ENCODE data around the gene SF3B3.
A peak's percentile ranks its signal among the peaks of the same experiment; 100 is the strongest.
"Not testable (repeated sequence)": the region's sequence is repeated elsewhere in the genome, so short reads cannot be mapped to it uniquely, and the experiment has no call there.

Gene SF3B3

DNA sequence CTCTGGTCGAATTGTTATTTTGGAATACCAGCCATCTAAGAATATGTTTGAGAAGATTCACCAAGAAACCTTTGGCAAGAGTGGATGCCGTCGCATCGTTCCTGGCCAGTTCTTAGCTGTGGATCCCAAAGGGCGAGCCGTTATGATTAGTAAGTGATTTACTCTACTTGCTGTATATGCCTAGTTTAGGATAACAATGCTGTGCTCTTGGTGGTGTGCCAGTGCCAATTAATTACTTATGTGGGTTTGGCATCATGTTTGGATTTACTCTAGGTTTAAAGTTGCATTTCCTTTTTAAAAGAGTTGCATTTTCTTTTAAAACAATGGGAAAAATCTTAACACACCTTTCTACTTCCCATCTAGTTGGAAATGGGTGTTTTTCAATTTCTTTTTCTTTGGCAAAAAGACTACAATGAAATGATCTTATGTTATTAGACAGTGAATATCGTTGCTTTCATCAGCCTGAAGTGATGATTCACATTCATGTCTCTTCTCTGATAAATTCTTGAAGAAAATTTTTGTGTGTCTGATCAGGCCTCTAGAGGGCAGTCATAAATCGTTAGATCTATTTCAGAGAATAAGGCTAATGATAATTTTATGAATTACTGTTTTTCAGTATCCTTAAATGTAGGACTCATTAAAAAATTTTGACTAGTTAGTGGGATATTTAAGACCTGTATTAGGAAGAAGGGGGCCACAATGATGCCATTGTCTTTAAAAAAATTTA is 5.6 kb downstream of the SF3B3 start:
- CTCF ChIA-PET, result interaction anchor here (0.8 to 10.5 kb wide), 7 partner anchors 10 to 242 kb away, joined by 3 to 126 read pairs (median 4); no protein-coding TSS in a partner anchor
- no peak for DNase-seq (ENCODE audit: low read depth, low spot score)
- TF ChIP-seq CTCF (IDR thresholded peaks at IDR 0.05; ENCODE audit: insufficient read depth, low read length, missing control alignments), result peak; percentile 35
- no peak overlapping the region for H3K4me3 ChIP-seq (ENCODE audit: low read depth, low read length)
- POLR2A ChIA-PET, result interaction anchor here (0.7 kb wide), 1 partner anchor 151 kb away, joined by 3 read pairs; no protein-coding TSS in a partner anchor

GRCh38 chr16:70529954-70530353 is 6.3 kb downstream of the SF3B3 start:
- CTCF ChIA-PET, result interaction anchor here (0.6 to 10.5 kb wide), 9 partner anchors 11 to 241 kb away, joined by 3 to 126 read pairs (median 4); no protein-coding TSS in a partner anchor
- DNase-seq (ENCODE audit: low read depth, low spot score); H3K4me3 ChIP-seq (ENCODE audit: low read depth, low read length): not testable (repeated sequence)
- POLR2A ChIA-PET, result interaction anchor here (0.7 kb wide), 1 partner anchor 151 kb away, joined by 3 read pairs; no protein-coding TSS in a partner anchor

- ChIA-PET CTCF (interaction anchor here (0.6 to 1.1 kb wide), 2 partner anchors 10 to 117 kb away, joined by 3 to 4 read pairs; no protein-coding TSS in a partner anchor), POLR2A (no interaction called here)
- H3K4me3 ChIP-seq (ENCODE audit: low read depth, low read length), result no peak overlapping the region
- DNase-seq (ENCODE audit: low read depth, low spot score), result no peak
- no peak for TF ChIP-seq CTCF (IDR thresholded peaks at IDR 0.05; ENCODE audit: insufficient read depth, low read length, missing control alignments)
These were observed 11.4 kb downstream of the SF3B3 start for GRCh38 chr16:70534971-70535370.

DNA sequence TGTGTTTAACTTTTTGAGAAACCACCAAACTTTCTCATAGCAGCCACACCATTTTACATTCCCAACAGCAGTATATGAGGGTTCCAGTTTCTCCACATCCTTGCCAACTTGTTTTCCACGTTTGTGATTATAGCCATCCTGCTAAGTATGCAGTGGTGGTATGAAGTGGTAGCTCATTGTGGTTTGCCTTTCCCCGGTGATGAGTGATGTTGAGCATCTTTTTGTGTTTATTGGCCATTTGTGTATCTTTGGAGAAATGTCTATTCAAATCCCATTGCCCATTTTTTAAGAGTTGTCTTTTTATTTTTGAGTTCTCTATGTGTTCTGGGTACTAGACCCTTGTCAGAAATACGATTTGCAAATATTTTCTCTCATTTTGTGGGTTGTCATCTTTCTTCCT is 17.4 kb downstream of the SF3B3 start:
- no peak overlapping the region for H3K4me3 ChIP-seq (ENCODE audit: low read depth, low read length)
- ChIA-PET POLR2A (no interaction called here), CTCF (interaction anchor here (0.8 to 1.9 kb wide), 5 partner anchors 9 to 113 kb away, joined by 3 to 8 read pairs (median 3); no protein-coding TSS in a partner anchor)
- DNase-seq (ENCODE audit: low read depth, low spot score), result no peak
- no peak for TF ChIP-seq CTCF (IDR thresholded peaks at IDR 0.05; ENCODE audit: insufficient read depth, low read length, missing control alignments)

GRCh38 chr16:70544548-70544947 is 20.9 kb downstream of the SF3B3 start:
- no peak overlapping the region for H3K4me3 ChIP-seq (ENCODE audit: low read depth, low read length)
- ChIA-PET CTCF (interaction anchor here (2.2 to 2.5 kb wide), 2 partner anchors 14 to 109 kb away, joined by 6 to 7 read pairs; no protein-coding TSS in a partner anchor), POLR2A (no interaction called here)
- no peak for DNase-seq (ENCODE audit: low read depth, low spot score)
- no peak for TF ChIP-seq CTCF (IDR thresholded peaks at IDR 0.05; ENCODE audit: insufficient read depth, low read length, missing control alignments)

GRCh38 chr16:70548936-70549335 is 25.3 kb downstream of the SF3B3 start:
- no peak for TF ChIP-seq CTCF (IDR thresholded peaks at IDR 0.05; ENCODE audit: insufficient read depth, low read length, missing control alignments)
- ChIA-PET CTCF (interaction anchor here (0.8 to 2.0 kb wide), 7 partner anchors 9 to 105 kb away, joined by 3 to 7 read pairs (median 3); no protein-coding TSS in a partner anchor), POLR2A (interaction anchor here (1.0 kb wide), 1 partner anchor 169 kb away, joined by 3 read pairs; no protein-coding TSS in a partner anchor)
- H3K4me3 ChIP-seq (ENCODE audit: low read depth, low read length), result no peak overlapping the region
- DNase-seq (ENCODE audit: low read depth, low spot score), result no peak

Data from AG04449 (cell line).